Spleen (tissue), 13 donors: Measurements from ENCODE around the gene PTPN9. TPM values are rescaled to one million over a fixed set of nuclear protein-coding genes. Genes with fewer than 3 reads are reported as not detected.
A peak's percentile ranks its signal among the peaks of the same experiment; 100 is the strongest.

Experiments used
- DNase-seq: peaks from one replicate; pipeline ENCODE4 v3.0.0-alpha.2; 2020
- H3K27ac ChIP-seq, 8 donors: fragments of 200-600 bp; sonication (generic) in 7 of 8; 1 replicate in 4 of 8; 2 replicates in 4 of 8; pipeline versions ENCODE4 v1.5.0 to v1.8.0; 2016 to 2021; ENCODE audit warnings: inconsistent platforms in 4 of 8, mild to moderate bottlenecking in 4 of 8, moderate library complexity in 1 of 8
- H3K27me3 ChIP-seq, 7 donors: fragments of 200-600 bp; sonication (generic) in 6 of 7; replicated peaks in 1 of 7; 1 replicate in 4 of 7; 2 replicates in 3 of 7; pipeline versions ENCODE4 v1.5.0 to v1.8.0; 2016 to 2021; ENCODE audit warnings: inconsistent platforms in 3 of 7, mild to moderate bottlenecking in 1 of 7
- H3K36me3 ChIP-seq, 6 donors: fragments of 200-600 bp; sonication (generic) in 5 of 6; 1 replicate in 4 of 6; 2 replicates in 2 of 6; pipeline versions ENCODE4 v1.5.0 to v1.8.0; 2016 to 2021; ENCODE audit warnings: inconsistent platforms in 2 of 6
- H3K4me1 ChIP-seq, 6 donors: fragments of 200-600 bp; sonication (generic) in 5 of 6; 1 replicate in 3 of 6; 2 replicates in 3 of 6; pipeline versions ENCODE4 v1.5.0 to v1.8.0; 2016 to 2021; ENCODE audit warnings: inconsistent platforms in 3 of 6
- H3K4me3 ChIP-seq, 8 donors: fragments of 200-600 bp; sonication (generic) in 7 of 8; 1 replicate in 4 of 8; 2 replicates in 4 of 8; pipeline versions ENCODE4 v1.5.0 to v1.8.0; 2016 to 2021; ENCODE audit warnings: inconsistent platforms in 4 of 8, mild to moderate bottlenecking in 4 of 8, moderate library complexity in 2 of 8
- H3K9me3 ChIP-seq, 8 donors: fragments of 200-600 bp; sonication (generic) in 7 of 8; 1 replicate in 4 of 8; 2 replicates in 4 of 8; pipeline versions ENCODE4 v1.5.0 to v1.8.0; 2016 to 2021; ENCODE audit warnings: inconsistent platforms in 4 of 8
- POLR2A ChIP-seq, 3 donors: fragments of 450-650 bp; IDR thresholded peaks; one replicate each; pipeline ENCODE4 v1.5.1; 2017; ENCODE audit warnings: antibody characterized with exemption in 3 of 3, mild to moderate bottlenecking in 1 of 3
- POLR2AphosphoS5 ChIP-seq, 3 donors: sonication (generic); formaldehyde crosslinking; IDR thresholded peaks; one replicate each; pipeline ENCODE4 v1.5.1; 2017; ENCODE audit warnings: antibody characterized with exemption in 3 of 3
- WGBS, 5 donors: extraction: QIAGEN DNeasy Blood & Tissue Kit in 3 of 5; methylation state at CpG; one replicate each; pipeline versions ENCODE4 v1.1.5 to v1.1.7; 2013 to 2018; 5-methylcytosine and 5-hydroxymethylcytosine counted together
- intact Hi-C: fragments of 100-400 bp; cut with DNase I; formaldehyde crosslinking; loops from one replicate; pipeline ENCODE4 v1.15.0; 2023; ENCODE audit warnings: low total_unique reads
- long read RNA-seq, 2 donors: transcript quantifications; one replicate each; lab custom pipeline, GENCODE V29; 2026
- polyA plus RNA-seq, 3 donors: library from polyadenylated mRNA; stranded (reverse); fragments of 200-250 nt; gene quantifications; one replicate each; pipeline ENCODE4 v1.2.1, GENCODE V29; 2013
- total RNA-seq, 7 donors: library from RNA; depleted of rRNA in 3 of 7; stranded (reverse); fragments of >200 nt in 3 of 7; fragmentation: NEBNext Ultra II Directional in 4 of 7; extraction: Animal tissue kit (Norgen Biotek cat#: 25700) in 4 of 7; gene quantifications; one replicate each; pipeline versions ENCODE4 v1.1.0 to v1.2.1, GENCODE V29; 2016 to 2021
- TF ChIP-seq, protein P1 (sequence below), 11 experiments: fragments of 200-600 bp in 7 of 11; fragments of 450-650 bp in 4 of 11; sonication (generic) in 4 of 11; IDR thresholded peaks in 8 of 11; conservative IDR thresholded peaks in 3 of 11; 1 replicate in 7 of 11; 2 replicates in 4 of 11; pipeline versions ENCODE4 v1.4.0 to v1.8.0; 2016 to 2021; ENCODE audit warnings: antibody characterized with exemption in 11 of 11, inconsistent platforms in 4 of 11, mild to moderate bottlenecking in 1 of 11
- donor health status: healthy with polysubstance abuse.
- donor health status: DM: no; HTN: no; CAD: no; lungs with moderate emphysema.
- donor health status: DM: no; HTN: no; CAD: no.
- donor health status: Bipolar disorder and iron deficiency.
- donor health status: healthy.
- donor health status: DM: no; HTN: no; CAD: no.
- donor health status: DM: yes; HTN: yes; CAD: no.

The PTPN9 gene
- total RNA-seq (10 to 100 TPM; 19.1 to 32.5 (median 24.9) TPM), polyA plus RNA-seq (1 to 10 TPM; 4.6 to 9.5 (median 7.9) TPM)
- long read RNA-seq, donor 1, full-length matches to known transcripts: 9 of 9 reads
- long read RNA-seq, donor 1, partial matches to known transcripts: 0 of 9 reads
- long read RNA-seq, donor 1, other reads (novel, unspliced or antisense): 0 of 9 reads
- long read RNA-seq, donor 2, full-length matches to known transcripts: 7 of 7 reads
- long read RNA-seq, donor 2, partial matches to known transcripts: 0 of 7 reads
- long read RNA-seq, donor 2, other reads (novel, unspliced or antisense): 0 of 7 reads

DNA sequence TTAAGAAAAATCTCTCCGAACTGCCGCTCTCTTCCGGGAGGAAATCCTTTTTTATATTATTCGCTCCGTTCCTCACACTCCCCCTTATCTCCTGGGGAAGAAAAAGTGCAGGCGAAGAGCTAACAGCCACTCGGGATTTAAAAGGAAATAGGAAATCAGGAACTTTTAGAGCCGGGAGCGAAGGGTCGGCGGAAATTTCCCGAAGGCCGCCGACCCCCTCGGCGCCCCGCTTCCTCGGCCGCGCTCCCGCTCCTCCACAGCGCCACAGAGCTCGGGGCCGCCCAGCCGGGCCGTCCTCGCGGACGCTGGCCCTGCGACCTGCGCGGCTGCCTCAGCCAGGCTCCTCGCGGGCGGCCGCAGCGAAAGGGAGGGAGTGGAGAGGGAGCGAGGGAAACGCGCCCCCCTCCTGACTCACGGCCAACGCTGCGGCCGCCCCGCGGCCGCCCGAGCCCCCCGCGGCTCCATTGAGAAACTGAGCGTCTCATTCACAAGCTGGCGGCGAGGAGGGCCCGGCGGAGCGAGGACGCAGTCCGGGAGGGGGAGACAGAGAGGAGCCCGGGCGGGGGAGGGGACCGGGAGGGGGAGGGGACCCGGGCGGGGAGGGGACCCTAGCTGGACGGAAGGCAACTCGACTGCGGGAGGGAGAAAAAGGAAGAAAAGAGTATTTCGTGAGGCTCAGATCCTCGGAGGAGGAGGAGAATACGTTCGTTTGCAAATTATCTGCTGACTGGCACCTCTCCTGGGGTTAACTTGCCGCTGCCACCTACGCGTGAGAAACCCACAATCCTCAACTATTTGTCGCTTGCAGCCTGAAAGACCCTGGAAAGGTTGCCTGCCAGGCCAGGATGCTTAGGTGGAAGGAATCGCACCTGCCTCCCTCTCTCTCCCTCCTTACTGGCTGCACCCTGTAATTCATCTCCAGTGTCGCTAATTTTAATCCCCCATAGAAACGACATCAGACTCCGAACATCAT lies at the start of gene PTPN9:
Gene PTPN9, minus strand, starts transcription at position 368 of the 973 bp plus-strand sequence. CDS start 539 bp downstream, outside the sequence.
- H3K4me3 ChIP-seq: peak within 1 kb of the TSS; percentile 67 to 99 (median 84)
- 1 to 2% (median 1%) methylated on average over 65 to 75 of the region's 78 CpGs for WGBS, 5 donors
- H3K4me1 ChIP-seq: peaks cover 8 to 40% (median 26%) of the 10 kb centered on the region in 6 donors
- no peaks in the 10 kb centered on the region for H3K27me3 ChIP-seq
- intact Hi-C loops: no loop called here
- no peaks in the 10 kb centered on the region for H3K9me3 ChIP-seq
- TF ChIP-seq POLR2A (IDR thresholded peaks at IDR 0.05) (no peak), POLR2AphosphoS5 (IDR thresholded peaks at IDR 0.05) (peak; percentile 28 to 68 (median 66))
- TF ChIP-seq, protein P1, sequence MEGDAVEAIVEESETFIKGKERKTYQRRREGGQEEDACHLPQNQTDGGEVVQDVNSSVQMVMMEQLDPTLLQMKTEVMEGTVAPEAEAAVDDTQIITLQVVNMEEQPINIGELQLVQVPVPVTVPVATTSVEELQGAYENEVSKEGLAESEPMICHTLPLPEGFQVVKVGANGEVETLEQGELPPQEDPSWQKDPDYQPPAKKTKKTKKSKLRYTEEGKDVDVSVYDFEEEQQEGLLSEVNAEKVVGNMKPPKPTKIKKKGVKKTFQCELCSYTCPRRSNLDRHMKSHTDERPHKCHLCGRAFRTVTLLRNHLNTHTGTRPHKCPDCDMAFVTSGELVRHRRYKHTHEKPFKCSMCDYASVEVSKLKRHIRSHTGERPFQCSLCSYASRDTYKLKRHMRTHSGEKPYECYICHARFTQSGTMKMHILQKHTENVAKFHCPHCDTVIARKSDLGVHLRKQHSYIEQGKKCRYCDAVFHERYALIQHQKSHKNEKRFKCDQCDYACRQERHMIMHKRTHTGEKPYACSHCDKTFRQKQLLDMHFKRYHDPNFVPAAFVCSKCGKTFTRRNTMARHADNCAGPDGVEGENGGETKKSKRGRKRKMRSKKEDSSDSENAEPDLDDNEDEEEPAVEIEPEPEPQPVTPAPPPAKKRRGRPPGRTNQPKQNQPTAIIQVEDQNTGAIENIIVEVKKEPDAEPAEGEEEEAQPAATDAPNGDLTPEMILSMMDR (IDR thresholded peaks at IDR 0.05 in 8 of 11, conservative IDR thresholded peaks at IDR 0.05 in 3 of 11): peak in 9 of 11 experiments; percentile 5 to 72 (median 63)
- peak within 1 kb of the TSS; percentile 79 to 94 (median 88) for H3K27ac ChIP-seq
- H3K36me3 ChIP-seq: peaks cover 0 to 7% (median 0%) of the 10 kb centered on the region in 6 donors
- DNase-seq: peak; percentile 94

DNA sequence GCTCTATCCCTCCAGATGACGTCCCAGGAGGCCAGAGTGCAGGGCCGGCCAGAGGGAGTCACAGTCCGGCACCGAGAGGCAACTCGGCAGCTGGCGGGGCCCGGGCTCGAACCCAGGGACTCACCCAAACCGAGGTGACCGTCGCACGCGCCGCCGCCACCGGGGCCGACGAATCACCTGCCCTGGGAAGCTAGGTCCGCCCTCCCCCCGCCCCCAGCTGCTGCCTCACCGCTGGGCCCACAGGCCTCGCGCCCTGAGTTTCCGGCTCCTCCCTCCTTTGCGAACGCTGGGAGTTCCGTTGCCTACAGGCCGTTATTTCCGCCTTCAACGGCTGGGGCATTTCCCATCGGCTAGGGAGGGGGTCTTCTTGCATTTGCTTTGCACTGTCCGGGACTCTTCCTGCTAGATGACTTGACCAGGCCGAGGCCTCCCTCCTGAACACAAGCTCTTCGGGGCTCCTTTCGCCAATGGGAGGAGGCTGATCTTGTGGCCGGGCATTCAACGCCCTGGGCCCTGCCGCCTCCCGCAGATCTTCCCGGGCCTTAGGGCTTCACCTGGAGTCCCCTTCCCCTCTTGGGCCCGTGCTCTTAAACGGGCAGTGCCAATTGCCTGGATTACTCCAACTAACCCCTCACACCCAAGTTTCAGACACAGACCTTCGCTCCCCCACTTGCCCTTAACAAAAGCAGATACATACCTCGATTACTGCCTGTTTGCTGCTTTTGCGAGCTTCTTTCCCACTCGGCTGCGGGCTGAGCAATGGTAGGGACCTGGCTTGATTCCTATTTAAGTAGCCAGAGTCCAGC lies 46.6 kb upstream of the PTPN9 start, which contains the start of gene SNUPN:
Gene SNUPN, minus strand, starts transcription at position 184 of the 806 bp plus-strand sequence. CDS start 4,674 bp downstream, outside the sequence.
- Histone ChIP-seq H3K9me3 (no peaks in the 10 kb centered on the region), H3K27me3 (no peaks in the 10 kb centered on the region), H3K4me1 (peaks cover 1 to 61% (median 25%) of the 10 kb centered on the region in 6 donors), H3K4me3 (peak within 1 kb of the TSS; percentile 74 to 98 (median 90)), H3K36me3 (peaks cover 0 to 2% (median 0%) of the 10 kb centered on the region in 6 donors), H3K27ac (peak within 1 kb of the TSS; percentile 92 to 97 (median 96))
- intact Hi-C loops: loop anchor here (10.0 kb wide), 1 partner anchor 251 kb away; no protein-coding TSS in a partner anchor
- TF ChIP-seq POLR2A (IDR thresholded peaks at IDR 0.05) (peak in 2 of 3 donors; percentile 33 to 40), POLR2AphosphoS5 (IDR thresholded peaks at IDR 0.05) (peak; percentile 91 to 92 (median 91))
- TF ChIP-seq, protein P1 (IDR thresholded peaks at IDR 0.05 in 8 of 11, conservative IDR thresholded peaks at IDR 0.05 in 3 of 11): peak in 1 of 11 experiments; percentile 25
- peak; percentile 98 for DNase-seq
- 1 to 2% (median 1%) methylated on average over 31 to 47 of the region's 47 CpGs for WGBS, 5 donors

DNA sequence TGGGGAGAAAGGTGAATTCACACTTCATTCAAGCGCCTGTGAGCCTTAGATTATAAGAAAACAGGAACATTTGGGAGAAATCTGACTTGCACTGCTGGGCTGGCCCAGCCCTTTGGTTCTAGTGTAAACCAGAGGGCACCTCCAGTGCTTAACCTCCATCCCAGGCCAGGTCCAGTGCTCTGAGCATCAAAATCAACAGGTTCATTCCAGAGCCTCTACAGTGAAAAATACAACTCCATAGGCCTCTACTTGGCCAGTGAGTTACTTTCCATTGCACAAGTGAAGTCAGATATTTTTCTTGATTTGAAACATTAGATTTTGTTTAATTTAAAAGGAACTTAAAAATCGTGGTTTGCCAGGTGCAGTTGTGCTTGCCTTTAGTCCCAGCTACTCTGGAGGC lies 43.4 kb upstream of the PTPN9 start:
- 70 to 78% (median 75%) methylated on average over 2 of the region's 2 CpGs for WGBS, 5 donors
- peak; percentile 23 for DNase-seq
- TF ChIP-seq, protein P1 (IDR thresholded peaks at IDR 0.05 in 8 of 11, conservative IDR thresholded peaks at IDR 0.05 in 3 of 11): no peak
- TF ChIP-seq POLR2AphosphoS5 (IDR thresholded peaks at IDR 0.05): no peak
- no peak overlapping the region for H3K4me3 ChIP-seq
- intact Hi-C loops: loop anchor here (10.0 kb wide), 1 partner anchor 248 kb away; no protein-coding TSS in a partner anchor
- peaks cover 5 to 77% (median 35%) of the 10 kb centered on the region in 6 donors for H3K4me1 ChIP-seq
- no peaks in the 10 kb centered on the region for H3K27me3 ChIP-seq
- H3K36me3 ChIP-seq: peaks cover 0 to 34% (median 30%) of the 10 kb centered on the region in 6 donors
- no peaks in the 10 kb centered on the region for H3K9me3 ChIP-seq
- peak overlapping the region in 3 of 8 donors; percentile 8 to 25 (median 24) for H3K27ac ChIP-seq
